HG02763 (cell line): ENCODE data around the gene IMP4.

Experiments used
- ATAC-seq: cut with Tn5 transposase; IDR thresholded peaks from one replicate; pipeline ENCODE4 v1.9.1; 2021; ENCODE audit warnings: mild to moderate bottlenecking, moderate library complexity; ENCODE audit not compliant: unreplicated experiment

The IMP4 gene

DNA sequence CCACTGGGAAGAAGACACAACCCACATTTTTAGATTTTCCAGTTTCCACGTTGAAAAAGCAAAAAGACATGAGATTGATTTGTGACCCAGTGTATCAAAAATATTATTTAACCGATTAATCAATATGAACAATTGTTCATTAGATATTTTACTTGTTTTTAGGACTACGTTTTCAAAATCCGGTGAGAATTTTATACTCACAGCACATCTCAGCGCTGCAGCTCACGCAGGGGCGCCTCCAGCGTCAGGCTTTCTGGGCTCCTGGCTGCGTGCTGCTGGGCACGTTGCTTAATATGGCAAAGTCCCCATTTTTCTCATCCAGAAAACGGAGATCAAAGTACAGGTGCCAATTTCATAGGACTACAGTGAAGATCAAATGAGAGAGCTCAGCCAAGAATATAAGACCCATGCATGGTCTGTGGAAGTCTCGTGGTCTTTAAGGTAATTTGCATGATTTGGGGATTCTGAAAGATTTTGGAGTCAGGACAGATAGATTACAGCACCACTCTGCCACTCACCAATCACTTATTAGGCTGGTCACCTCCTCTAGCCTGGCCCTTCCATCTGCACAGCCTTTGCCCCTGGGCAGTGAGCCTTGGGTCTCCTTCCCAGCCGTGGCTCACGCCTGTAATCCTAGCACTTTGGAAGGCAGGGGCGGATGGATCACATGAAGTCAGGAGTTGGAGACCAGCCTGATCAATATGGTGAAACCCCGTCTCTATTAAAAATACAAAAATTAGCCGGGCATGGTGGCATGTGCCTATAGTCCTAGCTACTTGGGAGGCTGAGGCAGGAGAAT lies 49.4 kb downstream of the IMP4 start:
- no peak for ATAC-seq

DNA sequence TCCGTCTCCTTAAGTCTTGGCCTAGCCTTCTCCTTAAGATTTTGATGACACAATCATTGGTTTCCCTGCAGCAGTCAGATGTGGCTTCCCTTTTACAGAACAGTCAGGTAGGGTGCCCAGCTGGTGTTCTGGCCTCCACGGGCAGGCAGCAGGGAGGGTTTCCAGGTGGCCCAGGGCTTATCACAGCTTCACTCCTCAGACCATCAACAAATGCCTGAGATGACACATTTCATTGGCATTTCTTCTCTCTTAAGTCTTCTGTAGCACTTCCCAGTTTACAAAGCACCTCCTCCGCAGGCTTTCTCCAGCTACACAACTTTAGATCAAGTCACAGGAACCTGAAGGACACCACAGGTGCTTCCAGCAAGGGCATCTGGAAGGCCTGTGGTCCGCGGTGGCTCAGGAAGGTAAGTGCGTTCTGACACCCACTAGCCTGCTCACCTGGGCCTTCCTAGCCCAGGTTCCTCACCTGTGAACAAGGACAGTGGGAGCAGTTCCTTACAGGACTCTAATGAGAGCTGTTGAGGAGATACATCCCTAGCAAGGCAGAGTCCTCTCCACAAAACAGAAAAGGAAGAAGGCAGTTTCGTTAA lies 50.7 kb downstream of the IMP4 start:
- ATAC-seq: no peak
